WTC11 (cell line): ENCODE results near the gene LPP. TPM values are rescaled to one million over a fixed set of nuclear protein-coding genes. Genes with fewer than 3 reads are reported as not detected.

Experiments used
- ATAC-seq: fragments of 200-7000 bp; cut with Tn5 transposase; 2 replicates; pipeline ENCODE4 v1.10.0; 2021; ENCODE audit warnings: mild to moderate bottlenecking, moderate library complexity
- CTCF ChIA-PET: fragments of 300-600 bp; sonication (Branson Sonifier 250); formaldehyde crosslinking; loops from one replicate; lab custom pipeline; 2021; ENCODE audit warnings: antibody characterized with exemption; lab: Charles Lee
- POLR2A ChIA-PET: fragments of 350-600 bp; sonication (Branson Sonifier 250); formaldehyde crosslinking; loops from one replicate; lab custom pipeline; 2021; ENCODE audit warnings: antibody characterized with exemption; lab: Charles Lee
- DNase-seq: peaks from one replicate; pipeline ENCODE4 v3.0.0; 2021; ENCODE audit warnings: low spot score
- H3K27ac Mint-ChIP-seq: 2 replicates; pipeline ENCODE4 v1.8.0; 2021; ENCODE audit warnings: mixed read lengths
- H3K27me3 Mint-ChIP-seq: 2 replicates; pipeline ENCODE4 v1.8.0; 2021; ENCODE audit warnings: low read depth, mild to moderate bottlenecking, moderate library complexity, mixed read lengths
- H3K36me3 Mint-ChIP-seq: 2 replicates; pipeline ENCODE4 v1.8.0; 2021; ENCODE audit warnings: mixed read lengths
- H3K4me1 Mint-ChIP-seq: 2 replicates; pipeline ENCODE4 v1.8.0; 2022; ENCODE audit warnings: mixed read lengths
- H3K4me3 Mint-ChIP-seq: 2 replicates; pipeline ENCODE4 v1.8.0; 2021; ENCODE audit warnings: mild to moderate bottlenecking, moderate library complexity, mixed read lengths
- H3K9me3 Mint-ChIP-seq: 2 replicates; pipeline ENCODE4 v1.8.0; 2021; ENCODE audit warnings: mixed read lengths
- AFF4 ChIP-seq: sonication (generic); formaldehyde crosslinking; IDR thresholded peaks from 2 replicates; pipeline ENCODE4 v1.8.1; 2023; ENCODE audit warnings: mild to moderate bottlenecking, missing genetic modification reagents, borderline replicate concordance
- CDX4 ChIP-seq: fragments of 250-450 bp; sonication (Bioruptor Pico); IDR thresholded peaks from 2 replicates; pipeline ENCODE4 v1.9.0; 2021; ENCODE audit warnings: moderate library complexity, mild to moderate bottlenecking, inconsistent platforms, borderline replicate concordance
- CREB1 ChIP-seq: sonication (generic); formaldehyde crosslinking; IDR thresholded peaks from 2 replicates; pipeline ENCODE4 v1.8.0; 2023; ENCODE audit warnings: mild to moderate bottlenecking, missing genetic modification reagents
- CREM ChIP-seq: sonication (generic); formaldehyde crosslinking; IDR thresholded peaks from 2 replicates; pipeline ENCODE4 v1.8.1; 2022; ENCODE audit warnings: mild to moderate bottlenecking, missing genetic modification reagents, moderate library complexity
- ELF4 ChIP-seq: sonication (generic); formaldehyde crosslinking; IDR thresholded peaks from 2 replicates; pipeline ENCODE4 v1.8.1; 2022; ENCODE audit warnings: low read depth, mild to moderate bottlenecking, moderate library complexity, missing genetic modification reagents
- ETV6 ChIP-seq: sonication (generic); formaldehyde crosslinking; IDR thresholded peaks from 2 replicates; pipeline ENCODE4 v1.8.1; 2022; ENCODE audit warnings: mild to moderate bottlenecking, missing genetic modification reagents
- MXD4 ChIP-seq: fragments of 250-450 bp; sonication (Bioruptor Pico); IDR thresholded peaks from 2 replicates; pipeline ENCODE4 v1.8.0; 2021; ENCODE audit warnings: mild to moderate bottlenecking, moderate library complexity, borderline replicate concordance
- PRRX2 ChIP-seq: fragments of 250-450 bp; sonication (Bioruptor Pico); IDR thresholded peaks from 2 replicates; pipeline ENCODE4 v1.8.0; 2021; ENCODE audit warnings: mild to moderate bottlenecking
- RELA ChIP-seq: sonication (generic); formaldehyde crosslinking; IDR thresholded peaks from 2 replicates; pipeline ENCODE4 v1.8.1; 2022; ENCODE audit warnings: missing genetic modification reagents, mild to moderate bottlenecking, borderline replicate concordance
- RORB ChIP-seq: fragments of 250-450 bp; sonication (Bioruptor Pico); IDR thresholded peaks from 2 replicates; pipeline ENCODE4 v1.9.0; 2021; ENCODE audit warnings: mild to moderate bottlenecking
- SOX15 ChIP-seq: fragments of 250-450 bp; sonication (Bioruptor Pico); IDR thresholded peaks from 2 replicates; pipeline ENCODE4 v1.9.0; 2021; ENCODE audit warnings: mild to moderate bottlenecking
- SP1 ChIP-seq: sonication (generic); formaldehyde crosslinking; conservative IDR thresholded peaks from 2 replicates; pipeline ENCODE4 v1.8.1; 2022; ENCODE audit warnings: missing genetic modification reagents
- TEAD4 ChIP-seq: sonication (generic); formaldehyde crosslinking; IDR thresholded peaks from 2 replicates; pipeline ENCODE4 v1.8.0; 2022; ENCODE audit warnings: mild to moderate bottlenecking, missing genetic modification reagents
- ZNF121 ChIP-seq: sonication (generic); formaldehyde crosslinking; IDR thresholded peaks from 2 replicates; pipeline ENCODE4 v1.8.0; 2023; ENCODE audit warnings: missing genetic modification reagents
- ZNF512 ChIP-seq: sonication (generic); formaldehyde crosslinking; IDR thresholded peaks from 2 replicates; pipeline ENCODE4 v1.8.1; 2022; ENCODE audit warnings: missing genetic modification reagents, borderline replicate concordance
- ZSCAN18 ChIP-seq: fragments of 250-450 bp; sonication (Bioruptor Pico); IDR thresholded peaks from 2 replicates; pipeline ENCODE4 v2.1.2; 2022; ENCODE audit warnings: mild to moderate bottlenecking, moderate library complexity
- total RNA-seq: library from RNA; stranded (reverse); gene quantifications from 3 replicates; pipeline ENCODE4 v1.2.3, GENCODE V29; 2021
- TF ChIP-seq, protein P1 (sequence below): sonication (generic); formaldehyde crosslinking; IDR thresholded peaks from 2 replicates; pipeline ENCODE4 v1.8.1; 2023; ENCODE audit warnings: mild to moderate bottlenecking, missing genetic modification reagents, moderate library complexity
- TF ChIP-seq, protein P2 (sequence below): fragments of 250-450 bp; sonication (Bioruptor Pico); IDR thresholded peaks from 2 replicates; pipeline ENCODE4 v1.8.0; 2021; ENCODE audit warnings: mild to moderate bottlenecking
- TF ChIP-seq, protein P3 (sequence below): sonication (generic); formaldehyde crosslinking; IDR thresholded peaks from 2 replicates; pipeline ENCODE4 v1.8.0; 2023; ENCODE audit warnings: missing genetic modification reagents, mild to moderate bottlenecking, borderline replicate concordance

Gene LPP
- total RNA-seq, 1 experiment from 2014 or later = 49.6 TPM

DNA sequence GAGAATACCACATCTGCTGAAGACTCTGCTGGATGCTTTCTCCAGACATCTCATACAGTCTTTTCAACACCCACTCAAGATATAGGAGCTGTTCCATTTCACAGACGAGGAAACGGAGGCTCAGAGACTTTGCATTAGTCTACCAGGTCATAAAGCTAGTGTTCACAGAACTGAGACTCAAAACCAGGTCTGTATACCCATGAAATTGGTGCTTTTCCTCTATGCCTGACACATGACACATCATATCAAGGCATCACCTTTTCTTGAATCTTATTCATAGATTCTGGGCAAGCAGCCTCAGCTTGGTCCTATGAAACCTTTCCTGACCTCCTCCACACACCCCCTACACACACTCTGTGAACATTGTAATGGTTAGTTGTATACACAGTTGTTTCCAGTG is 101.2 kb downstream of the LPP start (continued):
- TF ChIP-seq ZSCAN18 (CRISPR knock-in tag) (no peak), SP1 (CRISPR knock-in tag) (no peak), ZNF121 (no peak), CREM (CRISPR knock-in tag) (no peak), AFF4 (CRISPR knock-in tag) (no peak)

- no peaks in the 10 kb centered on the region for H3K27me3 Mint-ChIP-seq
- no peak overlapping the region for H3K4me3 Mint-ChIP-seq
- DNase-seq = no peak
- H3K4me1 Mint-ChIP-seq = peaks cover 11% of the 10 kb centered on the region; the same call in 1 of the 2 replicates
- TF ChIP-seq, protein P1, sequence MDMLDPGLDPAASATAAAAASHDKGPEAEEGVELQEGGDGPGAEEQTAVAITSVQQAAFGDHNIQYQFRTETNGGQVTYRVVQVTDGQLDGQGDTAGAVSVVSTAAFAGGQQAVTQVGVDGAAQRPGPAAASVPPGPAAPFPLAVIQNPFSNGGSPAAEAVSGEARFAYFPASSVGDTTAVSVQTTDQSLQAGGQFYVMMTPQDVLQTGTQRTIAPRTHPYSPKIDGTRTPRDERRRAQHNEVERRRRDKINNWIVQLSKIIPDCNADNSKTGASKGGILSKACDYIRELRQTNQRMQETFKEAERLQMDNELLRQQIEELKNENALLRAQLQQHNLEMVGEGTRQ (CRISPR knock-in tag) = 0 out of 2 replicates have a peak, but pooled peaks have one; percentile 10
- no peak for TF ChIP-seq RELA (CRISPR knock-in tag)
- H3K36me3 Mint-ChIP-seq = peaks cover 6% of the 10 kb centered on the region; the same call in 1 of the 2 replicates
- ChIA-PET CTCF (no interaction called here), POLR2A (no interaction called here)
- H3K9me3 Mint-ChIP-seq = peaks cover 7% of the 10 kb centered on the region
- no peak for ATAC-seq
- no peak overlapping the region for H3K27ac Mint-ChIP-seq
These were observed 102.8 kb downstream of the LPP start for GRCh38 chr3:188256758-188257157.

DNA sequence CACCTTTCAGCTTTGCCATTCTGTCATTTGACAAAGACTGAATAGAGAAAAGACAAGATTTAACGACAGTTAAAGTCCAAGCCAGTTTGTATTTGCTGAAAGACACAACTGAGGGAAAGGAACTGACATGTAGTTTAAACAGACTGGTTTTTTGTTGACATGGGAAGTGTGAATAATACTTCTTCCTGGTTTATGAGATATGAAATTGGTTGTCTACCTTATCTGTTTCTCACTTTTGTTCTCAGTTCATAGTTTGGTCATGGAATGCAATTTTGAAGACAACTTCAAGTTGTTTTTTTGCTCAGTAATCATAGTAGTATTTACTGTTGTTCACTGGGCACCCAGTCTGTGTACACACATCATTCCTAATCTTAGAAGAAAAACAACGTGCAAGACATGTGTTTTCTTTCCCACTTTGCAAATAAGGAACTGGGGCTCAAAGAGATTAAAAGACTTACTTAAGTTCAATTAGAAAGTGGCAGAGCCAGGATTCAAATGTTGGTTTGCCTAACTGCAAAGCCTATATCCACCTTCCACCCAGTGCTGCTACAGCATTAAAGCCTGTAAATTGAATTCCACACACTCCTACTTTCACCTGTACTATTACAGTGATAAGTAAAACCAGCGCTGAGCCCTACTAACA is 103.5 kb downstream of the LPP start:
- no peak for DNase-seq
- no peaks in the 10 kb centered on the region for H3K27me3 Mint-ChIP-seq
- ATAC-seq = no peak
- 0 out of 2 replicates have a peak overlapping the region, but pooled peaks have one; percentile 26 for H3K27ac Mint-ChIP-seq
- H3K4me1 Mint-ChIP-seq = peaks cover 11% of the 10 kb centered on the region; the same call in 1 of the 2 replicates
- peaks cover 3% of the 10 kb centered on the region; the same call in 1 of the 2 replicates for H3K9me3 Mint-ChIP-seq
- ChIA-PET POLR2A (no interaction called here), CTCF (no interaction called here)
- H3K4me3 Mint-ChIP-seq = no peak overlapping the region
- 0 out of 2 replicates have a peak, but pooled peaks cover 2% of the 10 kb centered on the region for H3K36me3 Mint-ChIP-seq
- TF ChIP-seq TEAD4 (CRISPR knock-in tag) = no peak
- no peak for TF ChIP-seq RORB (CRISPR knock-in tag)
- TF ChIP-seq, protein P2, sequence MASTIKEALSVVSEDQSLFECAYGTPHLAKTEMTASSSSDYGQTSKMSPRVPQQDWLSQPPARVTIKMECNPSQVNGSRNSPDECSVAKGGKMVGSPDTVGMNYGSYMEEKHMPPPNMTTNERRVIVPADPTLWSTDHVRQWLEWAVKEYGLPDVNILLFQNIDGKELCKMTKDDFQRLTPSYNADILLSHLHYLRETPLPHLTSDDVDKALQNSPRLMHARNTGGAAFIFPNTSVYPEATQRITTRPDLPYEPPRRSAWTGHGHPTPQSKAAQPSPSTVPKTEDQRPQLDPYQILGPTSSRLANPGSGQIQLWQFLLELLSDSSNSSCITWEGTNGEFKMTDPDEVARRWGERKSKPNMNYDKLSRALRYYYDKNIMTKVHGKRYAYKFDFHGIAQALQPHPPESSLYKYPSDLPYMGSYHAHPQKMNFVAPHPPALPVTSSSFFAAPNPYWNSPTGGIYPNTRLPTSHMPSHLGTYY = no peak
- no peak for TF ChIP-seq ETV6 (CRISPR knock-in tag)
- TF ChIP-seq, protein P3, sequence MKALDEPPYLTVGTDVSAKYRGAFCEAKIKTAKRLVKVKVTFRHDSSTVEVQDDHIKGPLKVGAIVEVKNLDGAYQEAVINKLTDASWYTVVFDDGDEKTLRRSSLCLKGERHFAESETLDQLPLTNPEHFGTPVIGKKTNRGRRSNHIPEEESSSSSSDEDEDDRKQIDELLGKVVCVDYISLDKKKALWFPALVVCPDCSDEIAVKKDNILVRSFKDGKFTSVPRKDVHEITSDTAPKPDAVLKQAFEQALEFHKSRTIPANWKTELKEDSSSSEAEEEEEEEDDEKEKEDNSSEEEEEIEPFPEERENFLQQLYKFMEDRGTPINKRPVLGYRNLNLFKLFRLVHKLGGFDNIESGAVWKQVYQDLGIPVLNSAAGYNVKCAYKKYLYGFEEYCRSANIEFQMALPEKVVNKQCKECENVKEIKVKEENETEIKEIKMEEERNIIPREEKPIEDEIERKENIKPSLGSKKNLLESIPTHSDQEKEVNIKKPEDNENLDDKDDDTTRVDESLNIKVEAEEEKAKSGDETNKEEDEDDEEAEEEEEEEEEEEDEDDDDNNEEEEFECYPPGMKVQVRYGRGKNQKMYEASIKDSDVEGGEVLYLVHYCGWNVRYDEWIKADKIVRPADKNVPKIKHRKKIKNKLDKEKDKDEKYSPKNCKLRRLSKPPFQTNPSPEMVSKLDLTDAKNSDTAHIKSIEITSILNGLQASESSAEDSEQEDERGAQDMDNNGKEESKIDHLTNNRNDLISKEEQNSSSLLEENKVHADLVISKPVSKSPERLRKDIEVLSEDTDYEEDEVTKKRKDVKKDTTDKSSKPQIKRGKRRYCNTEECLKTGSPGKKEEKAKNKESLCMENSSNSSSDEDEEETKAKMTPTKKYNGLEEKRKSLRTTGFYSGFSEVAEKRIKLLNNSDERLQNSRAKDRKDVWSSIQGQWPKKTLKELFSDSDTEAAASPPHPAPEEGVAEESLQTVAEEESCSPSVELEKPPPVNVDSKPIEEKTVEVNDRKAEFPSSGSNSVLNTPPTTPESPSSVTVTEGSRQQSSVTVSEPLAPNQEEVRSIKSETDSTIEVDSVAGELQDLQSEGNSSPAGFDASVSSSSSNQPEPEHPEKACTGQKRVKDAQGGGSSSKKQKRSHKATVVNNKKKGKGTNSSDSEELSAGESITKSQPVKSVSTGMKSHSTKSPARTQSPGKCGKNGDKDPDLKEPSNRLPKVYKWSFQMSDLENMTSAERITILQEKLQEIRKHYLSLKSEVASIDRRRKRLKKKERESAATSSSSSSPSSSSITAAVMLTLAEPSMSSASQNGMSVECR (CRISPR knock-in tag) = no peak
- TF ChIP-seq CREB1 (CRISPR knock-in tag) = no peak
- no peak for TF ChIP-seq ZNF512 (CRISPR knock-in tag)
- no peak for TF ChIP-seq MXD4 (CRISPR knock-in tag)
- TF ChIP-seq PRRX2 (CRISPR knock-in tag) = no peak
- TF ChIP-seq SOX15 (CRISPR knock-in tag) = no peak
- no peak for TF ChIP-seq ZNF121
- no peak for TF ChIP-seq ELF4 (CRISPR knock-in tag)
- TF ChIP-seq CDX4 (CRISPR knock-in tag) = no peak
